ENCODE results near the gene MED27. TPM values are rescaled to one million over a fixed set of nuclear protein-coding genes. Genes with fewer than 3 reads are reported as not detected.

The MED27 gene
- total RNA-seq, 3 donors from 2014 or later, result 13.0 to 16.3 (median 14.4) TPM

GRCh38 chr9:131811405-131811804 is 268.3 kb downstream of the MED27 start:
- ATAC-seq (no peak), DNase-seq (no peak)
- intact Hi-C loops (cut with DNase I, micrococcal nuclease), result no loop called here
- TF ChIP-seq CTCF (IDR thresholded peaks at IDR 0.05), result no peak
- no peaks in the 10 kb centered on the region for H3K4me1 ChIP-seq (ENCODE audit: low read depth)
- H3K4me3 ChIP-seq, result no peak overlapping the region
- no peaks in the 10 kb centered on the region for H3K36me3 ChIP-seq (ENCODE audit: low read depth)
- no peaks in the 10 kb centered on the region for H3K9me3 ChIP-seq

GRCh38 chr9:131810351-131811170 is 269.1 kb downstream of the MED27 start:
- intact Hi-C loops (cut with DNase I, micrococcal nuclease), result no loop called here
- Histone ChIP-seq H3K4me1 (ENCODE audit: low read depth) (no peaks in the 10 kb centered on the region), H3K4me3 (no peak overlapping the region), H3K36me3 (ENCODE audit: low read depth) (no peaks in the 10 kb centered on the region), H3K9me3 (no peaks in the 10 kb centered on the region)
- DNase-seq, result no peak
- no peak for ATAC-seq
- TF ChIP-seq CTCF (IDR thresholded peaks at IDR 0.05), result no peak

Other genes starting within 250 kb of the MED27 start
- under 1 TPM; 0.41 to 0.73 (median 0.43) TPM for gene NTNG2, start 82.2 kb upstream of the MED27 start, total RNA-seq

Data from mucosa of descending colon (tissue), 3 donors.